ENCODE data around the gene CAT.

CAT gene

GRCh38 chr11:34405079-34405858 is 33.5 kb upstream of the CAT start:
- TF ChIP-seq ZNF565 (CRISPR knock-in tag; conservative IDR thresholded peaks at IDR 0.05; ENCODE audit: low read depth) (no peak), ESRRG (CRISPR knock-in tag; IDR thresholded peaks at IDR 0.05) (no peak), RARB (CRISPR knock-in tag; IDR thresholded peaks at IDR 0.05) (no peak), ARNTL (CRISPR knock-in tag; IDR thresholded peaks at IDR 0.05; ENCODE audit: borderline replicate concordance, low read depth) (no peak), BACH2 (CRISPR knock-in tag; IDR thresholded peaks at IDR 0.05; ENCODE audit: borderline replicate concordance) (no peak), CREB5 (CRISPR knock-in tag; IDR thresholded peaks at IDR 0.05; ENCODE audit: low read depth) (no peak), ISL1 (CRISPR knock-in tag; IDR thresholded peaks at IDR 0.05) (no peak), GLIS3 (CRISPR knock-in tag; IDR thresholded peaks at IDR 0.05) (no peak), ZFP3 (CRISPR knock-in tag; IDR thresholded peaks at IDR 0.05) (no peak), ZNF70 (CRISPR knock-in tag; IDR thresholded peaks at IDR 0.05) (no peak), SNAI2 (CRISPR knock-in tag; IDR thresholded peaks at IDR 0.05) (no peak), PPARA (CRISPR knock-in tag; IDR thresholded peaks at IDR 0.05; ENCODE audit: borderline replicate concordance) (no peak), TCF4 (CRISPR knock-in tag; IDR thresholded peaks at IDR 0.05; ENCODE audit: borderline replicate concordance) (no peak), CSDC2 (CRISPR knock-in tag; IDR thresholded peaks at IDR 0.05) (no peak), POU6F1 (CRISPR knock-in tag; IDR thresholded peaks at IDR 0.05; ENCODE audit: borderline replicate concordance, low read depth) (no peak), ZC3H10 (CRISPR knock-in tag; IDR thresholded peaks at IDR 0.05) (no peak)
- TF ChIP-seq, protein P1, sequence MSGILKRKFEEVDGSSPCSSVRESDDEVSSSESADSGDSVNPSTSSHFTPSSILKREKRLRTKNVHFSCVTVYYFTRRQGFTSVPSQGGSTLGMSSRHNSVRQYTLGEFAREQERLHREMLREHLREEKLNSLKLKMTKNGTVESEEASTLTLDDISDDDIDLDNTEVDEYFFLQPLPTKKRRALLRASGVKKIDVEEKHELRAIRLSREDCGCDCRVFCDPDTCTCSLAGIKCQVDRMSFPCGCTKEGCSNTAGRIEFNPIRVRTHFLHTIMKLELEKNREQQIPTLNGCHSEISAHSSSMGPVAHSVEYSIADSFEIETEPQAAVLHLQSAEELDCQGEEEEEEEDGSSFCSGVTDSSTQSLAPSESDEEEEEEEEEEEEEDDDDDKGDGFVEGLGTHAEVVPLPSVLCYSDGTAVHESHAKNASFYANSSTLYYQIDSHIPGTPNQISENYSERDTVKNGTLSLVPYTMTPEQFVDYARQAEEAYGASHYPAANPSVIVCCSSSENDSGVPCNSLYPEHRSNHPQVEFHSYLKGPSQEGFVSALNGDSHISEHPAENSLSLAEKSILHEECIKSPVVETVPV (CRISPR knock-in tag; IDR thresholded peaks at IDR 0.05), result no peak
- TF ChIP-seq, protein P2, sequence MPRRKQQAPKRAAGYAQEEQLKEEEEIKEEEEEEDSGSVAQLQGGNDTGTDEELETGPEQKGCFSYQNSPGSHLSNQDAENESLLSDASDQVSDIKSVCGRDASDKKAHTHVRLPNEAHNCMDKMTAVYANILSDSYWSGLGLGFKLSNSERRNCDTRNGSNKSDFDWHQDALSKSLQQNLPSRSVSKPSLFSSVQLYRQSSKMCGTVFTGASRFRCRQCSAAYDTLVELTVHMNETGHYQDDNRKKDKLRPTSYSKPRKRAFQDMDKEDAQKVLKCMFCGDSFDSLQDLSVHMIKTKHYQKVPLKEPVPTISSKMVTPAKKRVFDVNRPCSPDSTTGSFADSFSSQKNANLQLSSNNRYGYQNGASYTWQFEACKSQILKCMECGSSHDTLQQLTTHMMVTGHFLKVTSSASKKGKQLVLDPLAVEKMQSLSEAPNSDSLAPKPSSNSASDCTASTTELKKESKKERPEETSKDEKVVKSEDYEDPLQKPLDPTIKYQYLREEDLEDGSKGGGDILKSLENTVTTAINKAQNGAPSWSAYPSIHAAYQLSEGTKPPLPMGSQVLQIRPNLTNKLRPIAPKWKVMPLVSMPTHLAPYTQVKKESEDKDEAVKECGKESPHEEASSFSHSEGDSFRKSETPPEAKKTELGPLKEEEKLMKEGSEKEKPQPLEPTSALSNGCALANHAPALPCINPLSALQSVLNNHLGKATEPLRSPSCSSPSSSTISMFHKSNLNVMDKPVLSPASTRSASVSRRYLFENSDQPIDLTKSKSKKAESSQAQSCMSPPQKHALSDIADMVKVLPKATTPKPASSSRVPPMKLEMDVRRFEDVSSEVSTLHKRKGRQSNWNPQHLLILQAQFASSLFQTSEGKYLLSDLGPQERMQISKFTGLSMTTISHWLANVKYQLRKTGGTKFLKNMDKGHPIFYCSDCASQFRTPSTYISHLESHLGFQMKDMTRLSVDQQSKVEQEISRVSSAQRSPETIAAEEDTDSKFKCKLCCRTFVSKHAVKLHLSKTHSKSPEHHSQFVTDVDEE (CRISPR knock-in tag; IDR thresholded peaks at IDR 0.05), result no peak
- TF ChIP-seq, protein P3, sequence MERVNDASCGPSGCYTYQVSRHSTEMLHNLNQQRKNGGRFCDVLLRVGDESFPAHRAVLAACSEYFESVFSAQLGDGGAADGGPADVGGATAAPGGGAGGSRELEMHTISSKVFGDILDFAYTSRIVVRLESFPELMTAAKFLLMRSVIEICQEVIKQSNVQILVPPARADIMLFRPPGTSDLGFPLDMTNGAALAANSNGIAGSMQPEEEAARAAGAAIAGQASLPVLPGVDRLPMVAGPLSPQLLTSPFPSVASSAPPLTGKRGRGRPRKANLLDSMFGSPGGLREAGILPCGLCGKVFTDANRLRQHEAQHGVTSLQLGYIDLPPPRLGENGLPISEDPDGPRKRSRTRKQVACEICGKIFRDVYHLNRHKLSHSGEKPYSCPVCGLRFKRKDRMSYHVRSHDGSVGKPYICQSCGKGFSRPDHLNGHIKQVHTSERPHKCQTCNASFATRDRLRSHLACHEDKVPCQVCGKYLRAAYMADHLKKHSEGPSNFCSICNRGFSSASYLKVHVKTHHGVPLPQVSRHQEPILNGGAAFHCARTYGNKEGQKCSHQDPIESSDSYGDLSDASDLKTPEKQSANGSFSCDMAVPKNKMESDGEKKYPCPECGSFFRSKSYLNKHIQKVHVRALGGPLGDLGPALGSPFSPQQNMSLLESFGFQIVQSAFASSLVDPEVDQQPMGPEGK (CRISPR knock-in tag; IDR thresholded peaks at IDR 0.05; ENCODE audit: borderline replicate concordance), result no peak
- ATAC-seq, result no peak

GRCh38 chr11:34406413-34406812 is 32.3 kb upstream of the CAT start:
- ATAC-seq, result no peak
- TF ChIP-seq, protein P2 (CRISPR knock-in tag; IDR thresholded peaks at IDR 0.05), result no peak
- TF ChIP-seq ZFP3 (CRISPR knock-in tag; IDR thresholded peaks at IDR 0.05) (no peak), OSR1 (CRISPR knock-in tag; IDR thresholded peaks at IDR 0.05) (no peak), CSDC2 (CRISPR knock-in tag; IDR thresholded peaks at IDR 0.05) (no peak), ARNTL (CRISPR knock-in tag; IDR thresholded peaks at IDR 0.05; ENCODE audit: borderline replicate concordance, low read depth) (no peak), ESRRG (CRISPR knock-in tag; IDR thresholded peaks at IDR 0.05) (no peak), POU6F1 (CRISPR knock-in tag; IDR thresholded peaks at IDR 0.05; ENCODE audit: borderline replicate concordance, low read depth) (no peak), PPARA (CRISPR knock-in tag; IDR thresholded peaks at IDR 0.05; ENCODE audit: borderline replicate concordance) (no peak), ISL1 (CRISPR knock-in tag; IDR thresholded peaks at IDR 0.05) (no peak), GLIS3 (CRISPR knock-in tag; IDR thresholded peaks at IDR 0.05) (no peak), BACH2 (CRISPR knock-in tag; IDR thresholded peaks at IDR 0.05; ENCODE audit: borderline replicate concordance) (no peak), SNAI2 (CRISPR knock-in tag; IDR thresholded peaks at IDR 0.05) (no peak), ZNF565 (CRISPR knock-in tag; conservative IDR thresholded peaks at IDR 0.05; ENCODE audit: low read depth) (no peak), ZFP30 (CRISPR knock-in tag; IDR thresholded peaks at IDR 0.05) (no peak), RARB (CRISPR knock-in tag; IDR thresholded peaks at IDR 0.05) (no peak)
- TF ChIP-seq, protein P3 (CRISPR knock-in tag; IDR thresholded peaks at IDR 0.05; ENCODE audit: borderline replicate concordance), result no peak
